Body of pancreas (tissue), 4 donors: ENCODE measurements around the gene CACNA1C.

Experiments
- CTCF ChIP-seq, 7 experiments: fragments of 450-650 bp in 4 of 7; fragments of 200-600 bp in 3 of 7; sonication (generic) in 3 of 7; IDR thresholded peaks; one replicate each; pipeline ENCODE4 v1.5.1; 2016 to 2019; ENCODE audit warnings: antibody characterized with exemption in 7 of 7
- POLR2A ChIP-seq, 3 donors: fragments of 450-650 bp; IDR thresholded peaks; one replicate each; pipeline ENCODE4 v1.6.1; 2016; ENCODE audit warnings: antibody characterized with exemption in 3 of 3, mild to moderate bottlenecking in 2 of 3

GRCh38 chr12:2631653-2632350 is 579.0 kb downstream of the CACNA1C start:
- TF ChIP-seq CTCF (IDR thresholded peaks at IDR 0.05) (no peak), POLR2A (IDR thresholded peaks at IDR 0.05) (no peak)
